GM19238 (cell line): ENCODE measurements around the gene TMEM150C.

ENCODE experiments used
- DNase-seq: peaks from one replicate; pipeline ENCODE4 v3.0.0; 2011; ENCODE audit warnings: low spot score; ENCODE audit not compliant: insufficient read length

The TMEM150C gene

DNA sequence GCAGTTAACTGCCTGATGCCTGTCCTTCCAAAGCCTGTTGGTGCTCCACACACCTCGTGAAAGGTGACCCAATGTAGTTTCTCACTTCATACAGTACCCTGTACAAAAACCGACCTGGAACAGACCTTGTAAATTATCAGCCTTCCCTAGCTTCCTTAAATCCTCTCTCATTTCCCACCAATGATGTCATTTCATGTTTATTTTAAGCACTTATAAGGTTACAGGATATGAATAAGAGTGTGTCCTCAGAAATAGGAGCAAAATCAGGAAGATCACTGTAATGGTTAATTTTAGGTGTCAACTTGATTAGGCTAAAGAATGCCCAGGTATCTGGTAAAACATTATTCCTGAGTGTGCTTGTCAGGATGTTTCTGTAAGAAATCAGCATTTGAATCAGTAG is 44.7 kb downstream of the TMEM150C start:
- no peak for DNase-seq

DNA sequence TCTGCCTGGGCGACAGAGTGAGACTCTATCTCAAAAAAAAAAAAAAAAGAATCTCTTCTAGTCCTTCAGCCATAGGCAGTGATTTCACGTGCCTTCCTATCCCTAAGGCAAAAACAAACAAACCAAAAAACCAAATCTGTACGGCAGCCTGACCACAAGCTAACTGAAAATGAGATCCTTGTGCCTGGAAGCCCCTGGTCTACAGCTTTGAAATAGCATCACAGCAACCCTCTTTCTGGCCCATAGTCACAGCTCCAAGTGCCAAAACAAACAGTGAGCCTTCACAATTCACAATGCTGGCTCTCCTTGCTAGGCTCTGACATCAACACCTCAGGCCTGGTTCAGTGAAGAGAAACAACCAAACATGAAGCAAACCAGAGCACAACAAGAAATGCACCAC is 46.1 kb downstream of the TMEM150C start:
- no peak for DNase-seq

GRCh38 chr4:82513382-82513781 is 48.4 kb downstream of the TMEM150C start:
- DNase-seq: no peak

DNA sequence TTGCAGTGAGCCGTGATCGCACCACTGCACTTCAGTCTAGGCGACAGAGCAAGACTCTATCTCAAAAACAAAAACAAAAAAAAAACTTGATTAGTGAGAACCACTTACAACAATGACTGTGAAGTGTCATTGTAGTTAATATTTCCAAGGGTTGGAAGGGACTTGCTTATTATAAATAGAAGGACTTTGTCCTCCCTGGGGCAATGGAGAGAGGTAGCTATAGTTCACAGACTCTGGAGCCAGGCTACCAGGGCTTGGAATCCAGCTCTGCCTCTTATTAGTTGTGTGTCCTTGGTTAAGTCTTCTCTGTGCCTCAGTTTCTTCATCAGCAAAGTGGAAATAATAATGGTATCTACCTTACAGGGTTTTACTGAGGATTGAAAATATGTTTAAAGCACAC is 51.6 kb downstream of the TMEM150C start:
- no peak for DNase-seq

DNA sequence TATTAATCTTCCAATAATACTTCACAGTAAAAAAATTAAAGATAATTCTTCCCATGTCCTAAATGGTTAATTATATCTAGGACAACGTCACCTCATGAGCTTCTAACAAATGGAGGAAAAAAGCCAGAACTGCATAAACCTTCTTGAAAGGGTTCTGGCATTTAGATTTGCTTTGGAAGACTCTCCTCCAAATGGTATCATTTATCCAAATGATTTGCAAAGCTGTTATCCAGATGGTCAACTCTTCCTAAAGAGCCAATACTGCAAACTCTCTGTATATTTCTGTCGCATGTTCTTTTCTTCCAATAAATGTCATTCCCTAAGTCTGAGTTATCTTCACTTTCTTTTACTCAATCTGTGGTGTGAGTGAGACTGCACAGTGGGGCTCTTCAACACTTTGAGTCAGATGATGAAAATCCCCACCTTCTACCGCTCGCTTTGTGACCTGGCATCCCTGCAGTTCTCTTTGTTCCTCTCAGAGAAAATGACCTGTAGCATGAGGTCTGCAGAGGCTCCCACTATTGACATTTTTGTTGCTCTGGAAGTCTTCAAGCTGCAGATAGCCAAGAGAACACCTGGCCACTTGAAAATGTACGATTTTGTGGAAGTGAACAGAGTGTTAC is 52.9 kb downstream of the TMEM150C start:
- no peak for DNase-seq

DNA sequence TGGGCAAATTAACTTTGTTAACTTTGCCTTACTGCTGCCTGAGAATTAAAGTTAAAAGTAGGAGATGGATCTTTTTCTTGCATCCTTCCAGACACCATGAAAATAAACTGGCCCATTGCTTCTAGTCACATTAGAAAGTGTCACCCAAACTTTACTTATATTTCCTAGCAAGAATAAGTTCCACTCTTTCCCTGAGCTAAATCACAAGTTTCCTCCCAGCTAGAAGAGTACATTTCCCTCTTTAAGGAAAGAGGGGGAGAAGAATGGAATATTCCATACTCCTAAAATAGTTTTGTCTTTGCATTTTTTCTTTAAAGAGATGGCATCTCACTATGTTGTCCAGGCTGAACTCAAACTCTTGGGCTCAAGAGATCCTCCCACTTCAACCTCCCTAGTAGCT is 53.8 kb downstream of the TMEM150C start:
- no peak for DNase-seq

DNA sequence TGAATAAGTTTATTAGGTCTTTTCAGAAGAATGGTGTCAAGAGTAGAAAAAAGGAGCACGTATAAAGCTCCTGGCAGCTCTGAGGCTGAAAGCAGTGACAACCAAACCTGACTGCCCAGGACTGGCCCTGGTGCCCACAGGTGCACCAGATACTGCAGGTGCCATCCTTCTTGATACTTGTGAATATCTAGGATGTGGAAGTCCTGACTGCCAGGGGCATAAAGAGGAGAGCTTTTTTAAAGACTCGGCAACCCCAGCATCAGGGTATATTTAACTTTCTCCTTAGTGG is 60.7 kb downstream of the TMEM150C start:
- no peak for DNase-seq

DNA sequence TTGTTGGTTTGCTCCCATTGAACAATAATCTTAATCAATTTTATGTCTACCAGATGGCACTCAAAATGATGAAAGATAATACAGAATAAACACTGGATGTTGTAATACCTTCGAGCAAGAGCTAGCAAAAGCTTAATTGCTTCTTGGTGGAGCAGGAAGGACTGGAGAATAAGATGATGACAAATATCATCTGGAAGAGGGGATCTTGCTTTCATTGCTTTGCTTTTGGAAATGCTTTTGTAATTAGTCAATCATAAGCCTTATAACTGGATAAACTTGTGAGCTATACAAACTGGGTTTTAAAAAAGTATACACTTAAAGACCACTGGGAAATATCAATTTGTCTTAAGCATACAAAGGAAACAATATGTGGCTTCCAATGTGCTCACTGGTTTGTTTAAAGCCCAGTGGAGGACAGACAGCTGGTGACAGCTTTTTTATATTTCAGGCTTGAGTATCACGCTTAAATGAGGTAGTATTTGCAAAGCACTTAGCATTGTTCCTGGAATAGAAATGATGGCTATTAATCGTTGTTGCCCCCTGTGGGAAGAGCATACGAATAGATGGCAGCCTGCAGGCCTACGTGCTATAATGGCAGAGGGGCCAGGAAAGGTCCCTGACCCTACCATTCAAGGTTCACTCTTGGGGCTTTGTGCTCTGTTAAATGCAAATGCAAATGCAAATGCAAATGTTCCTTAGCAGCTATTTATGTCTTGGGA is 61.2 kb downstream of the TMEM150C start:
- DNase-seq: no peak

- no peak for DNase-seq
Observed at GRCh38 chr4:82499738-82500434, 61.9 kb downstream of the TMEM150C start.

GRCh38 chr4:82496349-82496748 is 65.4 kb downstream of the TMEM150C start:
- no peak for DNase-seq

GRCh38 chr4:82495666-82496065 is 66.1 kb downstream of the TMEM150C start:
- no peak for DNase-seq

GRCh38 chr4:82493721-82494425 is 67.9 kb downstream of the TMEM150C start:
- DNase-seq: no peak

GRCh38 chr4:82491251-82491960 is 70.4 kb downstream of the TMEM150C start:
- DNase-seq: no peak

- DNase-seq: no peak
Observed at GRCh38 chr4:82489987-82490386, 71.8 kb downstream of the TMEM150C start.

- no peak for DNase-seq
Observed at GRCh38 chr4:82489076-82489475, 72.7 kb downstream of the TMEM150C start.

DNA sequence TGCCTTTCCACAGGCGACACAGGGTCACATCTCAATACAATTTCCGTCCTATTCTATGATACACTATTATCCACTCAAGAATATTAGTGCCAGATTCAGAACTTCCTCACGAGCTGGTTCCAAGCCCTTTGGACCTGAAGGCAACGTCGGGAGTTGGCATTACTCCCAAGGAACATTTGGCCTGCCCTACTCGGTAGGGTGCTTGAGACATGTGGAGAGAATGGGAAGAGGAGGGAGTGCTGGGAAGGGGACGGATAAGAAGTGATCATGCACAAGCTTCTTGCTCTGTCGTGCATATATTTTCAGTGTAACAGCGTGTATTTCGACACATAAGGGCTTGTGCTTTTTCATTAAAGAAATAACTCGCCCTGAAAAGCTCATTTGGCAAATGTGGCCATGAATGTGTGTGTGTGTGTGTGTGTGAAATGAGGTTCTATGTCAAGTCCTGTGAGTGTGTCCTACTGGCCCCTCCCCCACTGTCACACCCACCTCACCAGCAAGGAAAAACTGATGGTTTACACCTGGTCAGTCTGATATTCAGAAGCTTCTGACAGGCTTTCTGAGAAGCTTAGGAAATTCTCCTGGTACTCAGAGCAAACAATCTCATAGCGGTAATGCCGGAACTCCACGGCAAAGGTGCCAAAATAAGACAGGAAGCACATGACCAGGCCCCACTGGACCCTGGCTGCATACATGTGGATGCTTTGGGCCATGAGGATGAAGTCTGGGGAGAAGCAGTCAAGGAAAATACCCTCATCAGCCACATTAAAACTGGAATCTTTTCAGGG is 76.6 kb downstream of the TMEM150C start:
- DNase-seq: no peak

DNA sequence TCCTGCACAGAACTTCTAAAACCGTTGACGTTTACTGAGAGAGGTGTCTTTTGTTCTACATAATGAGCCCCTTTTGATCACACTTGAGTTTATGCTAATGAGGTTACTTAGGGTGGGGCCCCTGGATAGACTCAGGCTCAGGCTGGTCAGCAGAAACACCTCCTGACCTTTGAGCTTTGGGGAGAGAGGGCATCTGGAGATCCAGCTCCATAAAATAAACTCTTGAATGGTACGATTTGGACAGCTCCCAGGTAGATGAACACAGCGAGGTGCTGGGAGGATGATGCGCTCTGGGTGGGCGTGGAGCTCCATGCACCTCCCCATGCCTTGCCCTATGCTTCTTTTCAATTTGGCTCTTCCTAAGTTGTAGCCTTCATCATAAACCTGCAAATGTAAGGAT is 79.4 kb downstream of the TMEM150C start:
- no peak for DNase-seq

- DNase-seq: no peak
Observed at GRCh38 chr4:82481506-82481840, 80.3 kb downstream of the TMEM150C start.

GRCh38 chr4:82480771-82481505 is 80.8 kb downstream of the TMEM150C start:
- DNase-seq: no peak

- DNase-seq: no peak
Observed at GRCh38 chr4:82479562-82479961, 82.2 kb downstream of the TMEM150C start.
